Cerebellar cortex (tissue), 1 donor: ENCODE measurements around the gene THOC1.

Experiments
- DNase-seq: peaks from one replicate; pipeline ENCODE4 v3.0.0-alpha.2; 2015; ENCODE audit warnings: low spot score

Gene THOC1

DNA sequence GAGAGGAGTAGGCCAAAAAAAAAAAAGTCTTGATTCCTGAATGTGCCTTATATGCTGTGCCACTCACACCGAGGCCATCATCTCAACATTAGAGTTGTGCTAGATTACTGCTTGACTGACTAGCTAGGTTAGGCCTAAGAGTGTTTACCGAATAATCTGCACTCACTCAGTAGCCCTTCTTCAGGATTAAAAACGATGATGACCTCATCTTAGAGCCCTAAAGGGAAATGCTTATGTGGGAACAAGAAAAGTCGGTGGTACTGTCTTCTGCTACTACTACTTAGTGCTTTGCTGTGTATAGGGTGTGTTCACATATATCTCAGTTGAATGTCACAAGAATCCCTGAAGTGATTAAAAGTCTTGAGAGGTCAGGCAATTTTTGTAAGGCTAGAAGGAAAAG is 54.3 kb downstream of the THOC1 start:
- DNase-seq, result no peak

DNA sequence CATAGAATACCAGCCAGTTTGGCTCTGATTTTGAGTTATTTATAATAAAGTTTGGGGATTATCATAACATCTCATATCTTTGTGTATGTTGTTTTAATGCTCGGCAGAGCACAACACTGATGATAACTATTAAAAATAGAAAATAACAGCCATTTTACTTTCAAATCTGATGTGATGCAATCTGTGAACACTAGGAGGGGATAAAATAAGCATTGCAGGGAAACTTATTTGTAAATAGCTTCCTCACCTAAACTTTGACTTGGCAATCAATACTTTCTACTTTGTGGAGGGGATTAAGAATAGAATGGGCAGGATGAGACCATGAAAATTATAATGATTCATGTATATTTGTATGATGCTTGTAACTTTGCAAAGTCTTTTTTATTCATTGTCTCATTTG is 55.1 kb downstream of the THOC1 start:
- DNase-seq, result no peak

DNA sequence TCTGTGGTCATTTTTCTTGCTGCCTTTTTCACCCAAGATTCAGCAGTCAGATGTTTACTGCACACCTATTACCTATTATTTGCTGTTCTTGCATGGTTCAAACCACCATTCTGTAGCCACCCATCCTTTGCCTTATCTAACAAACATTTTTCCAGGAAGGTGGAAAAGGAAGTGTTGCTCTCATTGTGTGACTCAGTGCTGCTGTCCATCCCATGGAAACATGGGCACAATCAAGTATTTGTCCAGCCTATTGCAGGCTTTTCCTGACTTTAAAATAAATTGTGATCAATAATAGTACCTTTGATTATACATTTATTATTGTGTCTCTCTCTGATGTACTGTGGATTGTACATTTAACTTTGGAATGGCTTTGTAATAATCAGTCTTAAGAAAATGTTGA is 56.3 kb downstream of the THOC1 start:
- DNase-seq, result no peak

DNA sequence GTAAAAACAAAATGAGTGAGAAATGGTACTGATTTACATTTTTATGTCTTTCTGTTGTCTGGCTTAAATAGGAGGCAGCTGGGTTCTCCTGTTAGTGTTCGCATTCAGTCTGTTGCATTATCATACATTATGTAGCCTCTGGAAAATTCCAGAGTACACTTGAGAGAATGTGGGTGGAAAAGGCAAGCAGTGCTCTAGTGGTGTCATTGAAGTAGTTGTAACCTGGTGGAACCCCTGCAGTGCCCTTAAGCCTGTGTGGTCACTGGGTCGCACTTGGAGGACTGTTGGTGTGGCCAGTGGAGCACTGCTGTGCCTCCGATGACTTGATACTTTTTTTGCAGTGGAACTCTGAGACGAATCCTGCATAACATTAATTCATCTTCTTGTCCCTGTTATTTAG is 57.1 kb downstream of the THOC1 start:
- DNase-seq, result no peak

DNA sequence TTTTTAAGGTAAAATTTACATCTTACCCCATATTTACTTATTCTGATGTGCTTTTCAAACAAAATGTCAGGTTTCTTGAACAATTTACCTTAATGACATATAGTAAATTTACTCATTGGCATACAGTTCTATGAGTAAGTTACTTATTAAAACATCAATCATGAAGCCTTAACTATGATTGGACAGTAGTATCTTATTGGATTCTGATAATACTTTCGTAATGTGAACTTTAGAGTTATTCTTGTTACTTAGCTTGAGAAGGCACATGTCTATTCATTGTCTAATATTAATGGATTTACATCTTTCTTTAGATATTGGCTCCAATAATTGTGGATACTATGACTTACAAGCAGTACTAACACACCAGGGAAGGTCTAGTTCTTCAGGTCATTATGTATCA is 57.8 kb downstream of the THOC1 start:
- no peak for DNase-seq

DNA sequence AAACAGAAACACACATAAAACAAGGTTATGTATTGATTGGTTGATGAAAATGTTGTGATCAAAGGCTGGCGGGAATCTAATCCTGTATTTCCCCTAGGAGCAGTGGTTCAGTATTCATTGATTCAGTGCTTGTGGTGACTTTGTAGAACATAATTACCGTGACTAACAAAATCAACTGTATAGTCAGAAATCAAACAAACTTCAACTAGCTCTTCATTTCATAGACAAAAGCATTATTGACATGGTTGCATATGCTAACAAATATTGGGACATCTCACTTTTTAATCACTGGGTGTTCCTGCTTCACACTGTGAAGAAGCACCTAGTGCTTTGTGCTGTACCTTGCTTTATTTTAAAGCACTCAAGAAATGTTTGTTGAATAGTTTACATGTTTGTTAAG is 68.1 kb downstream of the THOC1 start:
- no peak for DNase-seq

DNA sequence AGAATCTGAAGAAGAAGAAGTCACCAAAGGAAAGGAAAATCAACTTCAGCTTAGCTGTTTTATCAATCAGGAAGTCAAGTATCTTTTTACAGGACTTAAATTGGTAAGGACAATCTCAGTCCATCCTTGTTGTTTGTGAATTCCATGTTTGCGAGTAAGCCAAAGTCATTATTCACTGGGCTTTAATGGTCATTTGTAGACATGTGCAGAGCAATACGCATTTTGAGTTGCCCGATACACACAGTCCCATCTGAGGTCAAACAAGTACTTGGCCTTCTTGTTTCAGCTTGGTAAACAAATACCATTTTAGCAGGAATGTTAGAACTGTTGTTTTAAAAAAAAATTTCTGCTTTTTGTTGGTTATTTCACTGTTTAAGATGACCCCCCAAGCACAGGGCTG is 68.6 kb downstream of the THOC1 start:
- DNase-seq, result no peak

DNA sequence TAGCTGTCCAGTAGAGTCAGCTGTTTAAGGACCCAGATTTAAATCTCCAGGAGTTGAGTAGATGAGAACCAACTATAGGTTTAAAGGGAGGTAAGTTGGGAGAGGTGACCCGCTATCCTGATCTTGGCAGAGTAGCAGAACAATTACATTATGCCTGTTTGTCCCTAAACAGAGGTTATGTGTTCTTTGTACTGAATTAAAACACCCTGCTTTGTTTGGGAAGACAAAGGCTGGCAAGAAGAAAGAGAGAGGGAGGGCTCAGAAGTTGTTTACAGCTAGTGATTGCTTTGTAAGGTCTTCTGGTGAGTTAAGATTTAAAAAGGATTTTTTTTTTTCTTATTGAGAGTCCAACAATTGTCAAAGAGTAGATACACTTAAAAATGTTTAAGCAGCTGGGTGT is 72.2 kb downstream of the THOC1 start:
- DNase-seq, result no peak

DNA sequence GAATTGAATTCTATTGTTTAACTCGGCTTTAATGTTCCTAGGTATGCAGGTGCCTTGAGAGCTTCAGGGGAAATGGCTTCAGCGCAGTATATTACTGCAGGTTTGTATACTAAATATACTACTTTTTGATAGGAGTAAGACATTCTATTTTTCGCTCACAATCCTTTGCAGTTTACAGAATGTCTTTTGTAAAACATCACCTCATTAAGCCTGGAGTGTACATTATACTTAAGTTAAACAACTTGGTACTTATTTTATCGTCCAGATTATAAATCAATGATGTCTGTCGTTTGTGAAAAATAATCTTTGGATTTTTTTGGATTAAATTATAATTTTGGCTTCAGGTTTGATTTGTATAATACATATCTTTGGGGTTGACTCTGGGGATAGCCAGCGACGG is 75.0 kb downstream of the THOC1 start:
- no peak for DNase-seq

DNA sequence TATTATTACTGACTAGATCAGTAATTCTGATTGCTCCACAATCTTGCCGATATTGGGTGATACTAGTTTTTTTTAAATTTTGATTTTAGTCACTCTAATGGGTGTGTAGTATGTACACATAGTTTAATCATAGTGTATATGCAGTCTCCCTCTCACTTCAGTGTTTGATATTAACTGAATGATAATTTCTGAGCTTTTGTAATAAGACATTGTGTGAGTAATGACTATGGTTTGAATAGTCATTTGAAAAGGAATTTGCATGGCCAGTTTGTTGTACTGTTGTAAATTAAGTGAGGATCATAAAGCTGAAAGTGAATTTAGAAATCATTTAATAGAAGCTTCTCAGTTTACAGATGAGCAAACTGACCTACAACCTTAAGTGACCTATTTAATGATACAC is 76.1 kb downstream of the THOC1 start:
- DNase-seq, result no peak

DNA sequence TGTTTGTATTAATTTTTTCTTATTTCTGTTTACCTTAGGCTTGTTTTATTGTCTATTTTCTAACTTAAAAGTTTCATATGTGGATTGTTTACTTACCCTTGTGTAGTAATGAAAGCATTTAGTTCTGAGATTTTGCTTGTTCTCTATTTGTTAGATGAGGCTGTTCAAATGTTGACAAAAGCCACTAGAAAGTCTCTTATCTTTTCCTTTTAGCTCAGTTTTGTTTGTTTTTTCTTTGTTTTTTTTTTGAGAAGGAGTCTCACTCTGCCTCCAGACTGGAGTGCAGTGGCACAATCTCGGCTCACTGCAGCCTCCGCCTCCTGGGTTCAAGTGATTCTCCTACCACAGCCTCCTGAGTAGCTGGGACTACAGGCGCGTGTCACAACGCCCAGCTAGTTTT is 78.6 kb downstream of the THOC1 start:
- no peak for DNase-seq

DNA sequence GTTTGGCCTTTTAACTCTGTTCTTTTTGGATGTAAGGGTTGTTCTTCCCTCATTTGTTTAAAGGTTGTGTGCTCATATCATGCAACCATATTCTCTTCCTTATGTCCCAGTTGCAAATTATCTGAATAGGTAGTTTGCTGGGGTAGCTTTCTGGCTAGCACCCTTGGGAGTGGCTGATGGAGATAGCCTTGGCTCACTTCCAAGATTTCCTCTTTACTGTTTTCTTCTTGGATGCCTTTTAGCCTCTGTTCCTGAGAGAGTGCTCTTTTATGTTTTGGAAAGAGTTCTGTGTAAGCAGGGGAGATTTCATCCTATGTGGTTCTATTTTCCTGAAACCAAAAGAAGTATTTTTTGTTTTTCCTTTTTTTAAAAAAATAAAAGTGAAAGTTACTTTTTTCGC is 84.1 kb downstream of the THOC1 start:
- peak; percentile 15 for DNase-seq

DNA sequence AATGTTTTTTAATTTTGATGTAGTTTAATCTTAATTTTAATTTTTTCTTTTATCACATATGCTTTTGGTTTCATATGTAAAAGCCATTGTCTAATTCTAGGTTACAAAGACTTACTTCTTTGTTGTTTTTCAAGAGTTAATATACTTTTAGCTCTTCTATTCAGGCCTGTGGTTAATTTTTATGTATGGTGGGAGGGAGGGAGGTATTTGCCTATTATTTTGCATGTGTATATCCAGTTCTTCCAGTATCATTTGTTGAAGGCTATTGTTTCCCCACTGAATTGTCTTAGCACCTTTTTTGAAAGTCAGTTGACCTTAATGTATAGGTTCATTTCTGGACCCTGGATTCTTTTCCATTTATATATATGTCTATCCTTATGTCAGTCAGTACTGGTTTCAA is 86.1 kb downstream of the THOC1 start:
- no peak for DNase-seq

DNA sequence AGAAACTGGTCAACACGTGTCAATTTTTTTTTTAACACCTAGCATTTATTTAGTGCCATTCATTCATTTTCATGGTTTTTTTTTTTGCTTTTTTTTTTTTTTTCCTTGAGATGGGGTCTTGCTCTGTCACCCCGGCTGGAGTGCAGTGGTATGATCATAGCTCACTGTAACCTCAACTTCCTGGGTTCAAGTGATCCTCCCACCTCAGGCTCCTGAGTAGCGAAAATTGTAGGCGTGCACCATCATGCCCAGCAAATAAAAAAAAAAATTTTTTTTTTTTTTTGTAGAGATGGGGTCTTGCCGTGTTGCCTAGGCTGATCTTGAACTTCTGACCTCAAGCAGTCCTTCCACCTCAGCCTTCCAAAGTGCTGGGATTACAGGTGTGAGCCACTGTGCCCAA is 88.3 kb downstream of the THOC1 start:
- no peak for DNase-seq

DNA sequence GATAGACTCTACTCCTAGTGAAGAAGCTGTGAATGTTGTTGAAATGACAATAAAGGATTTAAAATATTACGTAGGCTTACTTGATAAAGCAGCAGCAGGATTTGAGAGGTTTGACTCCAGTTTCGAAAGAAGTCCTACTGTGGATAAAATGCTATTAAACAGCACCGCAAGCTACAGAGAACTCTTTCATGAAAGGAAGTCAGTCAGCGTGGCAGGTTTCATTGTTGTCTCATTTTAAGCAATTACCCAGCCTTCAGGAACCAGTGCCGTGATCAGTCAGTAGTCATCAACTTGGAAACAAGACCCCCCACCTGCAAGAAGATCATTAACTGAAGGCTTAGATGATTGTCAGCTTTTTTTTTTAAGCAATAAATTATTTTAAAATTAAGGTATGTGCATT is 95.5 kb downstream of the THOC1 start:
- DNase-seq, result no peak
